Measurements from ENCODE around the gene VPS16.

DNA sequence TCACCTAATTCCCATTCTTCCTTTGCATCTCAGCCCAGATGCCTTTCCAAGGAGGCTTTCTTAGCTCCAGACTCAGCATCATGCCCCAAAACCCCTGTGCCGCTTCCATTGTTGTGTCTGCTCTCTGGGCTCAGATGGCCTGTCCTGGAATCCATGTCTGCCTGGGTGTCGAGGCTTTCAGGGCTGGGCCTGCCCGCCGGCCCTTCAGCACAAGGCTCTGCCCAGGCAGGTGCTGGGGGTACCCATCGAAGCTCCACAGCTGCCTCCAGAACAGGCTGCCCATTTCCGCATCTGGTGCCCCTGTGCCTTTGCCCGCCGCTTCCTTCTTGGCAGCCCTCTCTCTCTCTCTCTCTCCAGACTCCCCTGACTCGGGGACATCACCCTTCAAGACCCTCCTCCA, 41.3 kb upstream of the VPS16 start:
- no peak for TF ChIP-seq ZNF629 (tag by site-specific recombination; IDR thresholded peaks at IDR 0.05)
- TF ChIP-seq, protein P1, sequence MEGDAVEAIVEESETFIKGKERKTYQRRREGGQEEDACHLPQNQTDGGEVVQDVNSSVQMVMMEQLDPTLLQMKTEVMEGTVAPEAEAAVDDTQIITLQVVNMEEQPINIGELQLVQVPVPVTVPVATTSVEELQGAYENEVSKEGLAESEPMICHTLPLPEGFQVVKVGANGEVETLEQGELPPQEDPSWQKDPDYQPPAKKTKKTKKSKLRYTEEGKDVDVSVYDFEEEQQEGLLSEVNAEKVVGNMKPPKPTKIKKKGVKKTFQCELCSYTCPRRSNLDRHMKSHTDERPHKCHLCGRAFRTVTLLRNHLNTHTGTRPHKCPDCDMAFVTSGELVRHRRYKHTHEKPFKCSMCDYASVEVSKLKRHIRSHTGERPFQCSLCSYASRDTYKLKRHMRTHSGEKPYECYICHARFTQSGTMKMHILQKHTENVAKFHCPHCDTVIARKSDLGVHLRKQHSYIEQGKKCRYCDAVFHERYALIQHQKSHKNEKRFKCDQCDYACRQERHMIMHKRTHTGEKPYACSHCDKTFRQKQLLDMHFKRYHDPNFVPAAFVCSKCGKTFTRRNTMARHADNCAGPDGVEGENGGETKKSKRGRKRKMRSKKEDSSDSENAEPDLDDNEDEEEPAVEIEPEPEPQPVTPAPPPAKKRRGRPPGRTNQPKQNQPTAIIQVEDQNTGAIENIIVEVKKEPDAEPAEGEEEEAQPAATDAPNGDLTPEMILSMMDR (tag by site-specific recombination; IDR thresholded peaks at IDR 0.05) = no peak
- TF ChIP-seq ZNF140 (tag by site-specific recombination; IDR thresholded peaks at IDR 0.05) = no peak
- TF ChIP-seq ZNF670 (tag by site-specific recombination; IDR thresholded peaks at IDR 0.05; ENCODE audit: low read depth) = no peak
